HG03139 (cell line): ENCODE results near the gene CHRM1.

ENCODE experiments used
- ATAC-seq: cut with Tn5 transposase; IDR thresholded peaks from one replicate; pipeline ENCODE4 v1.9.1; 2021; ENCODE audit not compliant: unreplicated experiment

The CHRM1 gene

GRCh38 chr11:62905927-62906531 lies 15.1 kb downstream of the CHRM1 start:
- ATAC-seq = no peak

GRCh38 chr11:62905296-62905695 lies 15.9 kb downstream of the CHRM1 start:
- ATAC-seq = no peak

- ATAC-seq = no peak
These were observed 18.2 kb downstream of the CHRM1 start for GRCh38 chr11:62902932-62903331.

- no peak for ATAC-seq
These were observed 23.1 kb downstream of the CHRM1 start for GRCh38 chr11:62898027-62898426.

- ATAC-seq = no peak
These were observed 23.9 kb downstream of the CHRM1 start for GRCh38 chr11:62897311-62897710.

GRCh38 chr11:62896049-62896448 lies 25.1 kb downstream of the CHRM1 start:
- no peak for ATAC-seq

- ATAC-seq = no peak
These were observed 25.7 kb downstream of the CHRM1 start for GRCh38 chr11:62895501-62895900.

- ATAC-seq = no peak
These were observed 28.9 kb downstream of the CHRM1 start for GRCh38 chr11:62892077-62892922.

GRCh38 chr11:62889484-62890437 lies 31.4 kb downstream of the CHRM1 start:
- ATAC-seq = no peak

- ATAC-seq = no peak
These were observed 32.1 kb downstream of the CHRM1 start for GRCh38 chr11:62889126-62889483.

GRCh38 chr11:62888406-62888805 lies 32.8 kb downstream of the CHRM1 start:
- ATAC-seq = no peak

- ATAC-seq = no peak
These were observed 35.9 kb downstream of the CHRM1 start for GRCh38 chr11:62885137-62885750.

- no peak for ATAC-seq
These were observed 37.5 kb downstream of the CHRM1 start for GRCh38 chr11:62883673-62884072.

GRCh38 chr11:62882788-62883501 lies 38.2 kb downstream of the CHRM1 start:
- no peak for ATAC-seq

GRCh38 chr11:62882431-62882749 lies 38.8 kb downstream of the CHRM1 start:
- no peak for ATAC-seq

- peak; percentile 28 for ATAC-seq
These were observed 39.4 kb downstream of the CHRM1 start for GRCh38 chr11:62881579-62882430.

GRCh38 chr11:62880803-62881578 lies 40.2 kb downstream of the CHRM1 start, which contains the start of gene SLC3A2:
Gene SLC3A2 (plus strand): TSS chr11:62880896. CDS start chr11:62881024, 128 bp downstream.
- ATAC-seq = peak; percentile 62

GRCh38 chr11:62880231-62880802 lies 40.8 kb downstream of the CHRM1 start:
- peak; percentile 26 for ATAC-seq
